ENCODE data around the gene BAIAP2.

DNA sequence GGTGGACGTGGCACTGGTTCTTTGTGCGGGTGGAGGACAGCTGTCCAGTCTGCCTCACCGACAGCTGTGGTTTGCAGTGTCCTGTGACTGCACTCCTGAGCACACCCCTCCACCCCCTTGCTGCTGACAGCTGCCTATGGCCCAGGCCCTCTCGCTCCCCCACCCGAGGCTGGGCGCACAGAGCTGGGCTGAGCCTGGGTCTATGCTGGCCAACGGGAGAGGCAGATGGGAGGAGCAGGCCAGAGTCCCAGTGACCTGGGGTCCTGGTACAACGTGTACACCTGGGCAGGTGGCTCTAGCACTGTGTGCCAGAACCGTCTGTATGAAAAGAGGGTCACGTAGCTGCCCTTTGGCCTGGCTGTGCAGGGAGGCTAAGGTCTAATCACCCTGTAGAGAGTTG is 30.5 kb downstream of the BAIAP2 start:
- TF ChIP-seq GLIS3 (CRISPR knock-in tag; IDR thresholded peaks at IDR 0.05) (no peak), ZFP3 (CRISPR knock-in tag; IDR thresholded peaks at IDR 0.05) (no peak), TCF4 (CRISPR knock-in tag; IDR thresholded peaks at IDR 0.05; ENCODE audit: borderline replicate concordance) (no peak), ESRRG (CRISPR knock-in tag; IDR thresholded peaks at IDR 0.05) (no peak), BACH2 (CRISPR knock-in tag; IDR thresholded peaks at IDR 0.05; ENCODE audit: borderline replicate concordance) (no peak), TOX (CRISPR knock-in tag; IDR thresholded peaks at IDR 0.05; ENCODE audit: borderline replicate concordance) (no peak), OSR1 (CRISPR knock-in tag; IDR thresholded peaks at IDR 0.05) (no peak), RARB (CRISPR knock-in tag; IDR thresholded peaks at IDR 0.05) (no peak)
- TF ChIP-seq, protein P1, sequence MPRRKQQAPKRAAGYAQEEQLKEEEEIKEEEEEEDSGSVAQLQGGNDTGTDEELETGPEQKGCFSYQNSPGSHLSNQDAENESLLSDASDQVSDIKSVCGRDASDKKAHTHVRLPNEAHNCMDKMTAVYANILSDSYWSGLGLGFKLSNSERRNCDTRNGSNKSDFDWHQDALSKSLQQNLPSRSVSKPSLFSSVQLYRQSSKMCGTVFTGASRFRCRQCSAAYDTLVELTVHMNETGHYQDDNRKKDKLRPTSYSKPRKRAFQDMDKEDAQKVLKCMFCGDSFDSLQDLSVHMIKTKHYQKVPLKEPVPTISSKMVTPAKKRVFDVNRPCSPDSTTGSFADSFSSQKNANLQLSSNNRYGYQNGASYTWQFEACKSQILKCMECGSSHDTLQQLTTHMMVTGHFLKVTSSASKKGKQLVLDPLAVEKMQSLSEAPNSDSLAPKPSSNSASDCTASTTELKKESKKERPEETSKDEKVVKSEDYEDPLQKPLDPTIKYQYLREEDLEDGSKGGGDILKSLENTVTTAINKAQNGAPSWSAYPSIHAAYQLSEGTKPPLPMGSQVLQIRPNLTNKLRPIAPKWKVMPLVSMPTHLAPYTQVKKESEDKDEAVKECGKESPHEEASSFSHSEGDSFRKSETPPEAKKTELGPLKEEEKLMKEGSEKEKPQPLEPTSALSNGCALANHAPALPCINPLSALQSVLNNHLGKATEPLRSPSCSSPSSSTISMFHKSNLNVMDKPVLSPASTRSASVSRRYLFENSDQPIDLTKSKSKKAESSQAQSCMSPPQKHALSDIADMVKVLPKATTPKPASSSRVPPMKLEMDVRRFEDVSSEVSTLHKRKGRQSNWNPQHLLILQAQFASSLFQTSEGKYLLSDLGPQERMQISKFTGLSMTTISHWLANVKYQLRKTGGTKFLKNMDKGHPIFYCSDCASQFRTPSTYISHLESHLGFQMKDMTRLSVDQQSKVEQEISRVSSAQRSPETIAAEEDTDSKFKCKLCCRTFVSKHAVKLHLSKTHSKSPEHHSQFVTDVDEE (CRISPR knock-in tag; IDR thresholded peaks at IDR 0.05) = no peak
- TF ChIP-seq, protein P2, sequence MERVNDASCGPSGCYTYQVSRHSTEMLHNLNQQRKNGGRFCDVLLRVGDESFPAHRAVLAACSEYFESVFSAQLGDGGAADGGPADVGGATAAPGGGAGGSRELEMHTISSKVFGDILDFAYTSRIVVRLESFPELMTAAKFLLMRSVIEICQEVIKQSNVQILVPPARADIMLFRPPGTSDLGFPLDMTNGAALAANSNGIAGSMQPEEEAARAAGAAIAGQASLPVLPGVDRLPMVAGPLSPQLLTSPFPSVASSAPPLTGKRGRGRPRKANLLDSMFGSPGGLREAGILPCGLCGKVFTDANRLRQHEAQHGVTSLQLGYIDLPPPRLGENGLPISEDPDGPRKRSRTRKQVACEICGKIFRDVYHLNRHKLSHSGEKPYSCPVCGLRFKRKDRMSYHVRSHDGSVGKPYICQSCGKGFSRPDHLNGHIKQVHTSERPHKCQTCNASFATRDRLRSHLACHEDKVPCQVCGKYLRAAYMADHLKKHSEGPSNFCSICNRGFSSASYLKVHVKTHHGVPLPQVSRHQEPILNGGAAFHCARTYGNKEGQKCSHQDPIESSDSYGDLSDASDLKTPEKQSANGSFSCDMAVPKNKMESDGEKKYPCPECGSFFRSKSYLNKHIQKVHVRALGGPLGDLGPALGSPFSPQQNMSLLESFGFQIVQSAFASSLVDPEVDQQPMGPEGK (CRISPR knock-in tag; IDR thresholded peaks at IDR 0.05; ENCODE audit: borderline replicate concordance) = no peak
